Vagina (tissue), 2 donors: ENCODE measurements around the gene BPIFB1. TPM values are rescaled to one million over a fixed set of nuclear protein-coding genes. Genes with fewer than 3 reads are reported as not detected.

Experiments used
- DNase-seq, 2 donors: peaks; one replicate each; pipeline ENCODE4 v3.0.0-alpha.2; 2017; ENCODE audit errors: extremely low spot score in 2 of 2
- H3K27ac ChIP-seq: fragments of 200-600 bp; sonication (generic); one replicate; pipeline ENCODE4 v1.5.1; 2019
- H3K27me3 ChIP-seq: fragments of 200-600 bp; sonication (generic); one replicate; pipeline ENCODE4 v1.5.1; 2019
- H3K36me3 ChIP-seq, 2 donors: fragments of 200-600 bp; sonication (generic); one replicate each; pipeline ENCODE4 v1.5.1; 2017 to 2019
- H3K4me1 ChIP-seq: fragments of 200-600 bp; sonication (generic); one replicate; pipeline ENCODE4 v1.5.1; 2019
- H3K4me3 ChIP-seq, 2 donors: fragments of 200-600 bp; sonication (generic); 1 replicate in 1 of 2; 2 replicates in 1 of 2; pipeline ENCODE4 v1.5.1; 2016 to 2019
- H3K9me3 ChIP-seq: fragments of 200-600 bp; sonication (generic); one replicate; pipeline ENCODE4 v1.5.1; 2019
- CTCF ChIP-seq, 3 experiments: fragments of 450-650 bp in 2 of 3; fragments of 200-600 bp in 1 of 3; sonication (generic) in 1 of 3; IDR thresholded peaks; one replicate each; pipeline ENCODE4 v1.5.1; 2017 to 2019; ENCODE audit warnings: antibody characterized with exemption in 3 of 3, mild to moderate bottlenecking in 2 of 3, moderate library complexity in 2 of 3
- POLR2A ChIP-seq, 2 donors: fragments of 450-650 bp; IDR thresholded peaks; one replicate each; pipeline ENCODE4 v1.6.1; 2017; ENCODE audit warnings: antibody characterized with exemption in 2 of 2, mild to moderate bottlenecking in 2 of 2, moderate library complexity in 2 of 2
- POLR2AphosphoS5 ChIP-seq, 2 donors: sonication (generic); formaldehyde crosslinking; IDR thresholded peaks; one replicate each; pipeline ENCODE4 v1.9.0; 2017; ENCODE audit warnings: antibody characterized with exemption in 2 of 2, mild to moderate bottlenecking in 2 of 2, low read depth in 1 of 2; ENCODE audit not compliant: insufficient read depth in 1 of 2
- intact Hi-C: fragments of 100-400 bp; cut with DNase I; formaldehyde crosslinking; loops from one replicate; pipeline ENCODE4 v1.15.1; 2023
- total RNA-seq: library from RNA; depleted of rRNA; stranded (reverse); fragments of >200 nt; gene quantifications from one replicate; pipeline ENCODE4 v1.2.3, GENCODE V29; 2016

Gene BPIFB1
- total RNA-seq, 1 donor from 2014 or later, result not detected

GRCh38 chr20:33312583-33312982 lies 29.6 kb downstream of the BPIFB1 start:
- no peaks in the 10 kb centered on the region for H3K9me3 ChIP-seq
- no peaks in the 10 kb centered on the region for H3K4me1 ChIP-seq
- no peaks in the 10 kb centered on the region for H3K36me3 ChIP-seq
- intact Hi-C loops, result no loop called here
- DNase-seq, result no peak
- no peaks in the 10 kb centered on the region for H3K27me3 ChIP-seq
- no peak for TF ChIP-seq CTCF (IDR thresholded peaks at IDR 0.05)
- no peak for TF ChIP-seq POLR2A (IDR thresholded peaks at IDR 0.05)
- TF ChIP-seq POLR2AphosphoS5 (IDR thresholded peaks at IDR 0.05; ENCODE audit: insufficient read depth in 1 of 2, low read depth in 1 of 2), result no peak
- H3K27ac ChIP-seq, result no peak overlapping the region
- no peak overlapping the region for H3K4me3 ChIP-seq

- Histone ChIP-seq H3K9me3 (no peaks in the 10 kb centered on the region), H3K4me3 (no peak overlapping the region), H3K36me3 (no peaks in the 10 kb centered on the region), H3K27ac (no peak overlapping the region), H3K4me1 (no peaks in the 10 kb centered on the region), H3K27me3 (no peaks in the 10 kb centered on the region)
- DNase-seq, result no peak
- intact Hi-C loops, result no loop called here
- TF ChIP-seq POLR2AphosphoS5 (IDR thresholded peaks at IDR 0.05; ENCODE audit: insufficient read depth in 1 of 2, low read depth in 1 of 2), result no peak
Measured at GRCh38 chr20:33313686-33314314, 30.8 kb downstream of the BPIFB1 start.

GRCh38 chr20:33316343-33316742 lies 33.3 kb downstream of the BPIFB1 start:
- H3K27ac ChIP-seq, result no peak overlapping the region
- intact Hi-C loops, result no loop called here
- no peaks in the 10 kb centered on the region for H3K27me3 ChIP-seq
- no peak for TF ChIP-seq CTCF (IDR thresholded peaks at IDR 0.05)
- TF ChIP-seq POLR2AphosphoS5 (IDR thresholded peaks at IDR 0.05; ENCODE audit: insufficient read depth in 1 of 2, low read depth in 1 of 2), result no peak
- no peak for TF ChIP-seq POLR2A (IDR thresholded peaks at IDR 0.05)
- H3K36me3 ChIP-seq, result no peaks in the 10 kb centered on the region
- H3K4me1 ChIP-seq, result no peaks in the 10 kb centered on the region
- no peak for DNase-seq
- no peaks in the 10 kb centered on the region for H3K9me3 ChIP-seq
- no peak overlapping the region for H3K4me3 ChIP-seq

GRCh38 chr20:33316958-33317357 lies 33.9 kb downstream of the BPIFB1 start:
- no peaks in the 10 kb centered on the region for H3K27me3 ChIP-seq
- H3K36me3 ChIP-seq, result no peaks in the 10 kb centered on the region
- no peak for TF ChIP-seq POLR2A (IDR thresholded peaks at IDR 0.05)
- TF ChIP-seq CTCF (IDR thresholded peaks at IDR 0.05), result no peak
- no peak for TF ChIP-seq POLR2AphosphoS5 (IDR thresholded peaks at IDR 0.05; ENCODE audit: insufficient read depth in 1 of 2, low read depth in 1 of 2)
- intact Hi-C loops, result no loop called here
- DNase-seq, result no peak
- H3K9me3 ChIP-seq, result no peaks in the 10 kb centered on the region
- H3K4me1 ChIP-seq, result no peaks in the 10 kb centered on the region
- no peak overlapping the region for H3K4me3 ChIP-seq
- H3K27ac ChIP-seq, result no peak overlapping the region

GRCh38 chr20:33317424-33318095 lies 34.5 kb downstream of the BPIFB1 start:
- intact Hi-C loops, result no loop called here
- TF ChIP-seq POLR2A (IDR thresholded peaks at IDR 0.05) (no peak), CTCF (IDR thresholded peaks at IDR 0.05) (no peak), POLR2AphosphoS5 (IDR thresholded peaks at IDR 0.05; ENCODE audit: insufficient read depth in 1 of 2, low read depth in 1 of 2) (no peak)
- H3K27ac ChIP-seq, result no peak overlapping the region
- no peaks in the 10 kb centered on the region for H3K9me3 ChIP-seq
- H3K36me3 ChIP-seq, result no peaks in the 10 kb centered on the region
- DNase-seq, result no peak
- H3K27me3 ChIP-seq, result no peaks in the 10 kb centered on the region
- no peak overlapping the region for H3K4me3 ChIP-seq
- H3K4me1 ChIP-seq, result no peaks in the 10 kb centered on the region
